K562 (cell line): Measurements from ENCODE around the gene ASPHD2. TPM values are rescaled to one million over a fixed set of nuclear protein-coding genes. Genes with fewer than 3 reads are reported as not detected.

Experiments
- ATAC-seq: fragments of 200-7000 bp; cut with Tn5 transposase; 3 replicates; pipeline ENCODE4 v1.9.1; 2020; ENCODE audit warnings: moderate library complexity
- BruUV-seq: library from RNA; stranded (reverse); fragments of 400-500 nt; replicated peaks from 2 replicates; lab custom pipeline; 2021; lab: Mats Ljungman, UMichigan
- CTCF ChIA-PET: fragments of 300-600 bp; formaldehyde crosslinking; extraction: SDS; loops from one replicate; lab custom pipeline; 2021; ENCODE audit warnings: low intra/inter-chr PET ratio; lab: Yijun Ruan, JAX
- POLR2A ChIA-PET: fragments of 300-600, 350-650 bp; sonication (Branson Sonifier 250); formaldehyde crosslinking; extraction: SDS; loops from one replicate; lab custom pipeline; 2021; ENCODE audit warnings: antibody characterized with exemption, inconsistent platforms; lab: Yijun Ruan, JAX
- DNase-seq, 4 experiments: peaks; one replicate each; pipeline versions ENCODE4 v3.0.0 to v3.0.0-alpha.2; 2011 to 2018; ENCODE audit warnings: low spot score in 3 of 4, mixed read lengths in 3 of 4; ENCODE audit errors: extremely low read depth in 1 of 4
- FAIRE-seq: peaks from 2 replicates; lab custom pipeline; 2011; peaks lifted over from hg19 to GRCh38; lab: Jason Lieb, UNC
- H2AFZ ChIP-seq: 2 replicates; pipeline ENCODE4 v1.6.0; 2011; ENCODE audit warnings: low read depth, low read length, control low read depth, inconsistent platforms
- H3K27ac ChIP-seq: fragments of 200-600 bp; 3 replicates; pipeline ENCODE4 v1.8.0; 2011; ENCODE audit warnings: low read depth, mild to moderate bottlenecking, control low read depth, inconsistent platforms, low read length, moderate library complexity, mixed read lengths; ENCODE audit errors: extremely low read depth
- H3K27me3 ChIP-seq, 2 experiments: fragments of 300-600 bp in 1 of 2; 2 replicates in 1 of 2; 3 replicates in 1 of 2; pipeline versions ENCODE4 v1.6.0 to v1.8.0; 2011; ENCODE audit warnings: inconsistent platforms in 2 of 2, low read length in 2 of 2, mild to moderate bottlenecking in 1 of 2, mixed read lengths in 1 of 2, moderate library complexity in 1 of 2; ENCODE audit not compliant: control insufficient read depth in 2 of 2, insufficient read depth in 2 of 2
- H3K36me3 ChIP-seq: fragments of 300-600 bp; 3 replicates; pipeline ENCODE4 v1.8.0; 2011; ENCODE audit warnings: mild to moderate bottlenecking, low read length, inconsistent platforms; ENCODE audit not compliant: control insufficient read depth, insufficient read depth
- H3K4me1 ChIP-seq, 2 experiments: fragments of 200-600 bp in 1 of 2; replicated peaks in 1 of 2; 2 replicates in 1 of 2; 3 replicates in 1 of 2; pipeline versions ENCODE4 v1.5.1 to v1.8.0; 2011; ENCODE audit warnings: inconsistent platforms in 2 of 2, low read length in 2 of 2, mild to moderate bottlenecking in 1 of 2, mixed read lengths in 1 of 2, moderate library complexity in 1 of 2; ENCODE audit not compliant: control insufficient read depth in 2 of 2, insufficient read depth in 2 of 2
- H3K4me2 ChIP-seq: 2 replicates; pipeline ENCODE4 v1.6.1; 2011; ENCODE audit warnings: low read length, control low read depth, inconsistent platforms, mixed read lengths; ENCODE audit not compliant: insufficient read depth
- H3K4me3 ChIP-seq: fragments of 200-600 bp; sonication (generic), shearing (Covaris generic); 2 replicates; pipeline ENCODE4 v1.5.1; 2016; ENCODE audit warnings: control low read depth, inconsistent platforms
- H3K79me2 ChIP-seq: fragments of 200-600 bp; 3 replicates; pipeline ENCODE4 v1.8.0; 2011; ENCODE audit warnings: low read length, inconsistent platforms; ENCODE audit not compliant: control insufficient read depth, insufficient read depth
- H3K9ac ChIP-seq, 2 experiments: 2 replicates each; pipeline versions ENCODE4 v1.6.0 to v1.6.1; 2011; ENCODE audit warnings: low read depth in 2 of 2, low read length in 2 of 2, control low read depth in 1 of 2, inconsistent platforms in 1 of 2, mild to moderate bottlenecking in 1 of 2, mixed read lengths in 1 of 2; ENCODE audit not compliant: insufficient read depth in 1 of 2
- H3K9me1 ChIP-seq: one replicate; pipeline ENCODE4 v1.6.0; 2011; ENCODE audit warnings: inconsistent platforms, mild to moderate bottlenecking, low read length, moderate library complexity; ENCODE audit not compliant: control insufficient read depth, insufficient read depth
- H3K9me3 ChIP-seq: replicated peaks from 2 replicates; pipeline ENCODE4 v1.5.1; 2011; ENCODE audit warnings: low read depth, low read length, inconsistent platforms; ENCODE audit not compliant: control insufficient read depth, insufficient read depth
- H4K20me1 ChIP-seq: replicated peaks from 2 replicates; pipeline ENCODE4 v1.6.1; 2011; ENCODE audit warnings: low read length, inconsistent platforms, mixed read lengths; ENCODE audit not compliant: control insufficient read depth, insufficient read depth
- E2F4 ChIP-seq: sonication (generic); formaldehyde crosslinking; IDR thresholded peaks from 2 replicates; pipeline ENCODE4 v1.8.0; 2022; ENCODE audit warnings: mild to moderate bottlenecking, low read depth, missing genetic modification reagents
- EP300 ChIP-seq: IDR thresholded peaks from 2 replicates; pipeline ENCODE4 v1.6.1; 2012; ENCODE audit warnings: low read length, improper control_type of control experiment
- ETV1 ChIP-seq: fragments of 450-650 bp; conservative IDR thresholded peaks from 2 replicates; pipeline ENCODE4 v1.6.1; 2016; ENCODE audit warnings: missing genetic modification characterization, control low read depth, low read depth, missing compliant biosample characterization
- HNRNPL ChIP-seq: fragments of 200-400 bp; formaldehyde crosslinking; IDR thresholded peaks from 2 replicates; pipeline ENCODE4 v1.6.1; 2017; ENCODE audit warnings: low read depth, mild to moderate bottlenecking, low read length
- L3MBTL2 ChIP-seq: fragments of 450-650 bp; IDR thresholded peaks from 2 replicates; pipeline ENCODE4 v1.6.1; 2016; ENCODE audit warnings: mild to moderate bottlenecking, moderate library complexity
- NFYB ChIP-seq: IDR thresholded peaks from 2 replicates; pipeline ENCODE4 v1.6.1; 2011; ENCODE audit warnings: mild to moderate bottlenecking, moderate library complexity; ENCODE audit not compliant: insufficient read length; ENCODE audit errors: extremely low read depth
- RAD51 ChIP-seq: fragments of 450-650 bp; IDR thresholded peaks from 2 replicates; pipeline ENCODE4 v1.7.1; 2016; ENCODE audit warnings: low read depth, mild to moderate bottlenecking, borderline replicate concordance
- RBM22 ChIP-seq: fragments of 200-400 bp; formaldehyde crosslinking; IDR thresholded peaks from 2 replicates; pipeline ENCODE4 v1.6.1; 2018; ENCODE audit warnings: low read length, low read depth; ENCODE audit not compliant: poor library complexity, severe bottlenecking
- SP1 ChIP-seq: sonication (generic); formaldehyde crosslinking; IDR thresholded peaks from 2 replicates; pipeline ENCODE4 v1.8.1; 2022; ENCODE audit warnings: mild to moderate bottlenecking, missing genetic modification reagents
- USF1 ChIP-seq: sonication (generic); formaldehyde crosslinking; IDR thresholded peaks from 2 replicates; pipeline ENCODE4 v1.9.0; 2022; ENCODE audit warnings: mild to moderate bottlenecking, missing genetic modification reagents
- ZBTB7A ChIP-seq: IDR thresholded peaks from 2 replicates; pipeline ENCODE4 v1.6.1; 2011; ENCODE audit warnings: low read depth, mild to moderate bottlenecking, low read length, moderate library complexity, borderline replicate concordance; ENCODE audit not compliant: control insufficient read depth
- ZNF507 ChIP-seq: conservative IDR thresholded peaks from 2 replicates; pipeline ENCODE4 v1.6.1; 2017; ENCODE audit warnings: missing genetic modification characterization, missing compliant biosample characterization
- WGBS: fragments of 100-300 bp; shearing (Covaris generic); methylation state at CpG from one replicate; pipeline ENCODE4 v1.1.6; 2016; ENCODE audit warnings: low coverage, mixed read lengths; ENCODE audit not compliant: insufficient coverage; ENCODE audit errors: missing lambda C conversion rate; 5-methylcytosine and 5-hydroxymethylcytosine counted together
- in situ Hi-C: fragments of 300-500 bp; cut with MboI; formaldehyde crosslinking; loops from 4 replicates; pipeline ENCODE4 v1.15.0; 2018; ENCODE audit warnings: inconsistent platforms, mixed read lengths
- intact Hi-C: fragments of 100-400 bp; cut with micrococcal nuclease; formaldehyde crosslinking; loops from 2 replicates; pipeline ENCODE4 v1.14.2; 2022
- polyA plus RNA-seq, 8 experiments: library from polyadenylated mRNA; depleted of rRNA in 4 of 8; stranded (reverse) in 5 of 8; unstranded in 3 of 8; fragments of >200 nt; fragmentation: Nextera tagmentation in 2 of 8; fragmentation: Illumina TruSeq in 1 of 8; extraction: Ambion mirVana in 2 of 8; extraction: Trizol in 1 of 8; gene quantifications; 2 replicates each; pipeline versions ENCODE4 v1.2.1 to v1.2.3, GENCODE V29; 2011 to 2014; ENCODE audit warnings: inconsistent platforms in 1 of 8, missing spikeins in 1 of 8
- total RNA-seq, 7 experiments: library from RNA; depleted of rRNA in 6 of 7; stranded (reverse); fragments of >200 nt in 6 of 7; fragmentation: Illumina TruSeq in 2 of 7; extraction: Trizol in 2 of 7; gene quantifications; 2 replicates each; pipeline versions ENCODE4 v1.2.1 to v1.2.3, GENCODE V29; 2011 to 2021; ENCODE audit warnings: low replicate concordance in 1 of 7
- TF ChIP-seq, protein P1 (sequence below): sonication (generic); formaldehyde crosslinking; IDR thresholded peaks from 2 replicates; pipeline ENCODE4 v1.5.0; 2020; ENCODE audit warnings: missing genetic modification reagents

The ASPHD2 gene
- total and polyA plus RNA-seq, 9 of the 15 experiments (the other 6 are each of a cell fraction or from before 2014, with no cell fraction given), result 0.18 to 0.64 (median 0.36) TPM

DNA sequence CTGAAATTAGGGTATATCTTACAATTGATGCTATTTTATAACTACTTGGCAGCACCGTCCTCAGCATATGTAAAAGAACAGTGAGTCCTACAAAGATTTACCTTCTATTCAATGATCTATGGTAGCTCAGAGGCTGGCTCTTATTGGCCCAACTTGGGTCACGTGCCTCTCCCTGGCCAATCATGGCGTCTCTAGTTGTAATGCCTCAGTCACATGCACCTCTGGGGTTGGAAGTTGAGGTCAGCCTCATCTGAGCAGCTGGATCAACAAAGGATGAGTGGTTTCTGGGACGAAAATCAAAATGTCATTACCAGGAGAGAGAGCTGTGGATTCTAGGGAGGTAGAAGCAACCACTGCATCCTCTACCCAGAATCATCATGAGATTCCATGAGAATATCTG lies 22.9 kb upstream of the ASPHD2 start:
- no peaks in the 10 kb centered on the region for H3K79me2 ChIP-seq
- FAIRE-seq, result no peak
- no peaks in the 10 kb centered on the region for H3K27me3 ChIP-seq
- CTCF ChIA-PET, result no interaction called here
- no peaks in the 10 kb centered on the region for H3K9me1 ChIP-seq
- H4K20me1 ChIP-seq, result no peaks in the 10 kb centered on the region
- in situ Hi-C loops (no loop called here), intact Hi-C loops (no loop called here)
- peaks cover 13 to 35% of the 10 kb centered on the region in 2 experiments for H3K4me1 ChIP-seq
- peak; percentile 58 for ATAC-seq
- H3K9ac ChIP-seq, result no peak overlapping the region
- DNase-seq, result peak in 2 of 4 experiments; percentile 18 to 27
- no peak overlapping the region for H3K4me2 ChIP-seq
- no peak overlapping the region for H3K4me3 ChIP-seq
- H3K27ac ChIP-seq, result no peak overlapping the region
- no TSS peak for BruUV-seq
- H2AFZ ChIP-seq, result peak overlapping the region; percentile 50; the same call in 1 of the 2 replicates
- POLR2A ChIA-PET, result interaction anchor here (1.6 kb wide), 1 partner anchor 56 kb away, joined by 3 read pairs; no protein-coding TSS in a partner anchor
- no peaks in the 10 kb centered on the region for H3K9me3 ChIP-seq
- WGBS, result 76% methylated on average over 4 of the region's 4 CpGs
- H3K36me3 ChIP-seq, result no peaks in the 10 kb centered on the region
- TF ChIP-seq RBM22, result no peak
- TF ChIP-seq, protein P1, sequence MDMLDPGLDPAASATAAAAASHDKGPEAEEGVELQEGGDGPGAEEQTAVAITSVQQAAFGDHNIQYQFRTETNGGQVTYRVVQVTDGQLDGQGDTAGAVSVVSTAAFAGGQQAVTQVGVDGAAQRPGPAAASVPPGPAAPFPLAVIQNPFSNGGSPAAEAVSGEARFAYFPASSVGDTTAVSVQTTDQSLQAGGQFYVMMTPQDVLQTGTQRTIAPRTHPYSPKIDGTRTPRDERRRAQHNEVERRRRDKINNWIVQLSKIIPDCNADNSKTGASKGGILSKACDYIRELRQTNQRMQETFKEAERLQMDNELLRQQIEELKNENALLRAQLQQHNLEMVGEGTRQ (CRISPR knock-in tag), result peak; percentile 85
- no peak for TF ChIP-seq EP300
- peak; percentile 66 for TF ChIP-seq L3MBTL2
- TF ChIP-seq SP1 (CRISPR knock-in tag), result no peak
- TF ChIP-seq NFYB, result peak; percentile 23
- TF ChIP-seq ETV1 (tag), result no peak
- TF ChIP-seq USF1 (CRISPR knock-in tag), result peak; percentile 84
- TF ChIP-seq RAD51, result peak; percentile 65; the same call in 1 of the 2 replicates
- TF ChIP-seq HNRNPL, result no peak
- no peak for TF ChIP-seq ZBTB7A
- TF ChIP-seq ZNF507, result no peak
- TF ChIP-seq E2F4 (CRISPR knock-in tag), result no peak
